SK-MEL-5 (cell line): ENCODE measurements around the gene GSS. TPM values are rescaled to one million over a fixed set of nuclear protein-coding genes. Genes with fewer than 3 reads are reported as not detected.
A peak's percentile ranks its signal among the peaks of the same experiment; 100 is the strongest.

Source experiments
- DNase-seq: peaks from one replicate; pipeline ENCODE4 v3.0.0-alpha.2; 2016; ENCODE audit warnings: low read depth, low spot score
- in situ Hi-C: cut with HindIII; loops from 2 replicates; pipeline ENCODE4 v1.10.0; 2016; ENCODE audit warnings: low sequenced_read_pairs, high pct_unique_total_duplicates, low pct_unique_long_range_greater_than_20kb
- polyA plus RNA-seq, 2 experiments: library from polyadenylated mRNA; depleted of rRNA; stranded (reverse); fragments of >200 nt; gene quantifications; 2 replicates each; pipeline ENCODE4 v1.2.3, GENCODE V29; 2015
- total RNA-seq: library from RNA; depleted of rRNA; stranded (reverse); fragments of >200 nt; shearing (Covaris generic); gene quantifications from 2 replicates; pipeline ENCODE4 v1.2.3, GENCODE V29; 2014; rRNA removed

The GSS gene
- total RNA-seq, result 154 and 164 TPM in 2 replicates
- polyA plus RNA-seq (2015; cell fraction: cytosol; rRNA removed), result 118 and 145 TPM in 2 replicates
- polyA plus RNA-seq (2015; cell fraction: nucleus; rRNA removed), result 436 and 469 TPM in 2 replicates

GRCh38 chr20:34955231-34956040, at the start of gene GSS, which contains the start of gene MYH7B:
TSS of gene GSS (minus strand) at chr20:34955806. CDS start at chr20:34951852, 3,954 bp downstream.
TSS of gene MYH7B (plus strand) at chr20:34955868. CDS start at chr20:34978006, 22,138 bp downstream.
- in situ Hi-C loops, result no loop called here
- DNase-seq, result peak; percentile 98

- in situ Hi-C loops, result no loop called here
- DNase-seq, result no peak
These were observed 49.3 kb upstream of the GSS start for GRCh38 chr20:35004749-35005462.

- in situ Hi-C loops, result no loop called here
- no peak for DNase-seq
These were observed 48.6 kb upstream of the GSS start for GRCh38 chr20:35004051-35004725.

GRCh38 chr20:35003211-35004031, 47.8 kb upstream of the GSS start:
- in situ Hi-C loops, result no loop called here
- no peak for DNase-seq

- in situ Hi-C loops, result no loop called here
These were observed 47.0 kb upstream of the GSS start for GRCh38 chr20:35002426-35003210.

GRCh38 chr20:35001596-35002362, 46.2 kb upstream of the GSS start:
- DNase-seq, result peak; percentile 22
- in situ Hi-C loops, result no loop called here

More at GRCh38 chr20:35002426-35003210, 47.0 kb upstream of the GSS start:
- DNase-seq, result no peak

- DNase-seq, result no peak
- in situ Hi-C loops, result no loop called here
These were observed 45.5 kb upstream of the GSS start for GRCh38 chr20:35000922-35001595.

GRCh38 chr20:35000311-35000921, 44.8 kb upstream of the GSS start:
- DNase-seq, result no peak
- in situ Hi-C loops, result no loop called here

- no peak for DNase-seq
- in situ Hi-C loops, result no loop called here
These were observed 44.2 kb upstream of the GSS start for GRCh38 chr20:34999782-35000181.

GRCh38 chr20:34999021-34999451, 43.4 kb upstream of the GSS start:
- no peak for DNase-seq
- in situ Hi-C loops, result no loop called here

- in situ Hi-C loops, result no loop called here
- DNase-seq, result peak; percentile 24
These were observed 42.8 kb upstream of the GSS start for GRCh38 chr20:34998331-34998950.

GRCh38 chr20:34997774-34998173, 42.2 kb upstream of the GSS start:
- in situ Hi-C loops, result no loop called here

GRCh38 chr20:34997131-34997561, 41.5 kb upstream of the GSS start:
- in situ Hi-C loops, result no loop called here
- DNase-seq, result no peak

More at GRCh38 chr20:34997774-34998173, 42.2 kb upstream of the GSS start:
- DNase-seq, result no peak

- DNase-seq, result no peak
- in situ Hi-C loops, result no loop called here
These were observed 40.8 kb upstream of the GSS start for GRCh38 chr20:34996243-34997028.
